Effector memory CD4-positive, alpha-beta T cell (primary cell): Measurements from ENCODE around the gene DGKI.

ENCODE experiments used
- DNase-seq, 3 donors: peaks; one replicate each; pipeline ENCODE4 v3.0.0-alpha.2; 2020
- H3K27ac ChIP-seq: 2 replicates; pipeline ENCODE4 v1.7.0; 2013; ENCODE audit warnings: mild to moderate bottlenecking, low read length, moderate library complexity; ENCODE audit not compliant: insufficient read depth, poor library complexity, severe bottlenecking
- H3K27me3 ChIP-seq: replicated peaks from 2 replicates; pipeline ENCODE4 v1.7.0; 2013; ENCODE audit warnings: mild to moderate bottlenecking, low read length; ENCODE audit not compliant: insufficient read depth, control insufficient read depth, poor library complexity, severe bottlenecking
- H3K36me3 ChIP-seq: 2 replicates; pipeline ENCODE4 v1.7.0; 2013; ENCODE audit warnings: mild to moderate bottlenecking, low read length, moderate library complexity; ENCODE audit not compliant: control insufficient read depth, insufficient read depth
- H3K4me1 ChIP-seq: 2 replicates; pipeline ENCODE4 v1.7.0; 2013; ENCODE audit warnings: low read length, mild to moderate bottlenecking; ENCODE audit not compliant: control insufficient read depth, insufficient read depth, poor library complexity, severe bottlenecking
- H3K4me3 ChIP-seq: 2 replicates; pipeline ENCODE4 v1.7.0; 2013; ENCODE audit warnings: low read length, low read depth, mild to moderate bottlenecking; ENCODE audit not compliant: insufficient read depth, poor library complexity, severe bottlenecking
- H3K9me3 ChIP-seq: 2 replicates; pipeline ENCODE4 v1.7.0; 2013; ENCODE audit warnings: mild to moderate bottlenecking, low read length, moderate library complexity; ENCODE audit not compliant: control insufficient read depth

The DGKI gene

DNA sequence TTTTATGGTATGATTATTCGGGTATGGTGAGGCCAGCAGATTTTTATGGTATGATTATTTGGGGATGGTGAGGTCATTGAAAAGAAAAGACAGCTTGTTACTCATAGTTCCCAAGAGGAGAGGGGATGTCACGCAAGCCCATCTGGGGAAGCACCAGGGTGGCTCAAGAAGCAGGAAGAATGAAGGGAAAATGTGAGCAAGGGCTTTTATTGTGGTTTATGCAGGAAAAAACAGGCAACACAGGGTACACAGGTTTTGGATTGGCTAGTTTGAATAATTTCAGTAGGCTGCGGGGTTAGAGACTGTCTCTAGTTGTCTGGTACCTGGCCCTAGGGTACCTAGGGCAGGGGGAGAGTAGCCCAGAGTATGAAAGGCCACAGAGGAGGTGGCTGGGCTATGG is 26.8 kb upstream of the DGKI start:
- H3K4me1 ChIP-seq, result no peaks in the 10 kb centered on the region
- no peak overlapping the region for H3K27ac ChIP-seq
- H3K36me3 ChIP-seq, result peaks cover 14% of the 10 kb centered on the region
- no peaks in the 10 kb centered on the region for H3K27me3 ChIP-seq
- no peak overlapping the region for H3K4me3 ChIP-seq
- no peak for DNase-seq
- H3K9me3 ChIP-seq, result no peaks in the 10 kb centered on the region

DNA sequence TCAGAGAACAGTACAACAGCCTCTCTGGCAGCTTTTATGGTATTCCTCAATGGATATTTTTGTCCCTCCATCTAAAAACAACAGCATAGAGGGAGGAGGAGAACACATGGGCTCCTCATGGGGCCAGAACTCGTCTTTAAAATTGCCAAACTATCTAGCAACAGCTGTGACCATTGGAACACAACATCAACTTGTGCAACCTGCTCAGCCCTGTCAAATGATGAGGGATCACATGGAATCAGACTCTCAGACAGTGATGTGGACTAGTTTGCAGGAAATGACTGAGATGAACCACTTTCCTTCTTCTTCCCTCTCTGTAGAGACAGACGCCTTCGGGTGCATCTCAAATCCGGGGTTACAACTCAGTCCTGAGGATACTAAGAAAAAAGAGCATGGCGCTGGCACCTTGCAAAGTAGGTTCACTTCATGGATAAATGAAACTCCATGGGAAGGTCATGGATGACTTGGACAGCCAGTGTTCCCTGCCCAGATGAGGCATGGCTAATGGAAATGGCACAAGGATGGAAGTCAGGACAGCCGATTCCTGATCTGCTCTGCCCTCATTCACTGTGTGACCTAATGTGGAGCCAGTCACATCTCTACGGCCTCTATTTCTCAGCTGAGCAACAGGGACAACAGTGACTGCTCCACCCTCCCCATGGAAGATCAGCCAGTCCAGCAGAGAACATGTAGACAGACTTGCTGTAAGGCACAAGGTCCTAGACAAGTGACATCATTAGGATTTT is 24.6 kb upstream of the DGKI start:
- H3K4me3 ChIP-seq, result no peak overlapping the region
- H3K9me3 ChIP-seq, result no peaks in the 10 kb centered on the region
- DNase-seq, result no peak
- H3K27me3 ChIP-seq, result no peaks in the 10 kb centered on the region
- H3K4me1 ChIP-seq, result no peaks in the 10 kb centered on the region
- no peak overlapping the region for H3K27ac ChIP-seq
- peaks cover 5% of the 10 kb centered on the region for H3K36me3 ChIP-seq

DNA sequence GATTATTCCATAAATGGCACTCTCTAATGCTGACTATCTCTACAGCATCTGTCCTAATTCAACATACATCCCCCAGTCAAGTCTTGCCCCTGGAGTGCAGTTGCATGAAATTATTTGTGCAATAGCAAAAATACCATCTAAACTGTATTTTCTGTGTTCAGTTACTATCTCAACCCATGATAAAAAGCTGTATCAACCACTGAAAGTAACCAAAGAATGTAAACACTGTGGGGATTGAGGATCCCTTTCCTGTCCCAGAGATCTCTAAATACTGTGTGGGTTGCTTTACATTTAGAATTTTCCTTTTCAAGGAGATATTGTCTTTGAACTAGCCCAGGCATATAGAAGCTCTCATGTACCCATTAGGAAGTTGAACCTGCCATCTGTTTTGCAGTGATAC is 23.9 kb upstream of the DGKI start:
- peaks cover 5% of the 10 kb centered on the region for H3K36me3 ChIP-seq
- H3K27ac ChIP-seq, result no peak overlapping the region
- H3K9me3 ChIP-seq, result no peaks in the 10 kb centered on the region
- DNase-seq, result no peak
- no peaks in the 10 kb centered on the region for H3K4me1 ChIP-seq
- H3K4me3 ChIP-seq, result no peak overlapping the region
- no peaks in the 10 kb centered on the region for H3K27me3 ChIP-seq

DNA sequence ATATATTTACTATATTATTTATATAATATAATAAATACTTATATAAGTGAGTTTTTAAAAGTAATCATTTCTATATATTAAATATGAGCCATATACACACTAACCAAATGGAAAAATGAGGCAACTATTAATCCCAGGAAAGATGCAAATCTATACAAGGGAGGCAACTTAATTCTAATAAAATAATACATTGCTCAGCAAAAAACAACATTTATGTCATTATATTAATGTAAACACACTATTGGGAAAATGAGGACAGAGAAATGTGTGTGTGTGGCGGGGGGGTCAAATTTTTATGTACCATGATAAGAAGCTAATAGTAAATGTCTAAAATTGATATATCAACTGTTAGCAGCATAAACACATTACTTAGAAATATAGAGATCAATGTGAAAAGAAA is 23.3 kb upstream of the DGKI start:
- Histone ChIP-seq H3K36me3 (peaks cover 5% of the 10 kb centered on the region), H3K27ac (no peak overlapping the region)

DNA sequence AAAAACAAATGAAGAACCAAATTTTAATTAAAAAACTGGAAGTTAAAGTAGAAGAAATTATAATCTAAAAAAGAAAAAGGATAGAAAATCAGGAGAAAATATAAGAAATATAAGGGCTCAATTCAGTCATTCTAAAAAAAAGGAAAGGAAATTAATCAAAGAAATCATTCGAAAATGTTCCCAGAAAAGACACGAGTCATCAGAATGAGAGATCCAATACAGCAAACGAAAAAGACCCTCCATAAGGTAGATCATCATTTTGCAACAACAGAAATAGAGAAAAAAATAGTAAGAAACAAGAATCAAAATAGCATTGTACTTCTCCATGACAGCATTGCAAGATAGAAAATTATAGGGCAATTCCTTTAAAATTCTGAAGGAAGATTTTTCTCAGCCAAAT is 22.5 kb upstream of the DGKI start:
- no peak overlapping the region for H3K4me3 ChIP-seq
- no peaks in the 10 kb centered on the region for H3K4me1 ChIP-seq
- no peaks in the 10 kb centered on the region for H3K9me3 ChIP-seq
- no peak for DNase-seq
- no peaks in the 10 kb centered on the region for H3K27me3 ChIP-seq
- H3K27ac ChIP-seq, result no peak overlapping the region
- no peaks in the 10 kb centered on the region for H3K36me3 ChIP-seq

More for the DNA sequence above, 23.3 kb upstream of the DGKI start:
- Histone ChIP-seq H3K4me1 (no peaks in the 10 kb centered on the region), H3K9me3 (no peaks in the 10 kb centered on the region), H3K4me3 (no peak overlapping the region), H3K27me3 (no peaks in the 10 kb centered on the region)
- no peak for DNase-seq

DNA sequence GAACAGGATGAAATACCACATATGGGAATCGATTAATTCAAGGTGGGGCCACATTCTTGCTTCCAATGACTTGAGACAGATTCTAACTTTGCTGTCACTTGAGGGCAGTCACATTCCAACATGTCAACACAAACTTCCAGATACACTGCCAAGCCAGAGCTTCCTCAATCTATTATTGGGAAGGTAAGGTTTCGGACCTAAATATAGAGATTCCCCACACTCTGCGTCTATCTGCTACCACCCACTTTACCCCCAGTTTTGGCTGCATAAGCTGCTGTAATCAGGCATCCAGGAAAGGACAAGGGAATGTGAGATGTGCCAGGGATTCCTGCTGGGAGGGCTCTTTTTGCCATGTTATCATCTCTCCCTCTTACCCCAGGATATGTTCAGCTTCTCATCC is 20.5 kb upstream of the DGKI start:
- no peak for DNase-seq
- Histone ChIP-seq H3K27ac (no peak overlapping the region), H3K4me1 (no peaks in the 10 kb centered on the region), H3K27me3 (no peaks in the 10 kb centered on the region), H3K9me3 (no peaks in the 10 kb centered on the region), H3K4me3 (no peak overlapping the region), H3K36me3 (no peaks in the 10 kb centered on the region)

DNA sequence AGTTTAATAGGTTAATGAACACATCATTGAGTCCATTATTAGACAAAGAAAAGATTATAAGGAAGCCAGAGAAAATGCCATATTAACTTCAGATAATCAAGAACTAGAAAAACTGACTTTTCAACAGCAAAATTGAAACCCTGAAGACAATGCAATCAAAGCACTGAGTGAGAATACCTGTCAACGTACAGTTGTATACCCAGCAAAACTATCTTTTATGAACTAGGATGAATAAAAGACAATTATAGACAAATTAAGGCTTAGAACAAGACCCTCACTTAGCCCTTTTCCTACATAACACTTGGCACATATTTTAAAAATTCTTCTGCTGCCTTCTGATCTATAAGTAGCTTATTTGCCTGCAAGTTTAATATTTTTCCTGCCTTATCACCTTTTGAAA is 19.0 kb upstream of the DGKI start:
- H3K27me3 ChIP-seq, result no peaks in the 10 kb centered on the region
- H3K9me3 ChIP-seq, result no peaks in the 10 kb centered on the region
- H3K4me3 ChIP-seq, result no peak overlapping the region
- no peaks in the 10 kb centered on the region for H3K4me1 ChIP-seq
- H3K27ac ChIP-seq, result no peak overlapping the region
- DNase-seq, result no peak
- no peaks in the 10 kb centered on the region for H3K36me3 ChIP-seq

DNA sequence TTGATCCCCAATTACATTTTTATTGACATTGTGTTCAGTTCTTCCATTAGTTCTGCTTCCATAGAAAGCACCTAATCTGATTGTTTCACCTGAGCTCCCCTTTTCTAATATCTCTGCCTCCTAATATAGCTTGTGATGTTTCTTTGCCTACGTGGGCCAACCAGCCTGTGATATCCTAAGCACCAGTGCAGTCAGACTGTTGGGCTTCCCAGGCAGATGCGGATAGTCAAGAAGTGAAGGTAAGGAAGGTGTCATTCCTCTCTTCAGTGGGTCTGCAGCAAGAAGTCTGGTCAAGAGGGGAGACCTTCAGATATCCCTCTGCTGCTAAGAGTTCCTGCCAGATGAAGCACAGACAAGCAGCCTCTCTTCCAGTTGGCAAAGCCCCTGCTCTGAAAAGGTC is 16.2 kb upstream of the DGKI start:
- Histone ChIP-seq H3K4me1 (no peaks in the 10 kb centered on the region), H3K4me3 (no peak overlapping the region), H3K36me3 (no peaks in the 10 kb centered on the region), H3K9me3 (no peaks in the 10 kb centered on the region), H3K27ac (no peak overlapping the region), H3K27me3 (no peaks in the 10 kb centered on the region)
- no peak for DNase-seq

DNA sequence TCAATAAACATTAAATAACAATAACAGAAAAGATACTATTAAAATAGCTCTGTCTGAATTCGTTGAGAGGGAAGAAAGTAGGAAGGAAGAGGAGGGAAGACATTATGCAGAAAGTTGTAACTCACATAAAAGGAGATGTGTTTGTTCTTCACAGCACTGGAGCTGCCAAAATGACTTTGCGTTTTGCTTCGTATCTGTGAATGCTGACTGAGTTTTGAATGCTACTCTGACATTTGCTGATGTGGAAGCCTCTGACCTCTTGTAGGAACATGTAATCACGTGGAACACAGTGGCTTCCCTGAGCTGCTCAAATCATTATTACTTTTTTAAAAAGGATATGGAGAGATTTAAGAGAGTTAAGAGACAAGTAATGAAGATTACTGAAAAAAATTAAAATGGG is 15.6 kb upstream of the DGKI start:
- Histone ChIP-seq H3K9me3 (no peaks in the 10 kb centered on the region), H3K4me3 (no peak overlapping the region), H3K4me1 (no peaks in the 10 kb centered on the region), H3K27me3 (no peaks in the 10 kb centered on the region), H3K27ac (no peak overlapping the region), H3K36me3 (no peaks in the 10 kb centered on the region)
- DNase-seq, result no peak

DNA sequence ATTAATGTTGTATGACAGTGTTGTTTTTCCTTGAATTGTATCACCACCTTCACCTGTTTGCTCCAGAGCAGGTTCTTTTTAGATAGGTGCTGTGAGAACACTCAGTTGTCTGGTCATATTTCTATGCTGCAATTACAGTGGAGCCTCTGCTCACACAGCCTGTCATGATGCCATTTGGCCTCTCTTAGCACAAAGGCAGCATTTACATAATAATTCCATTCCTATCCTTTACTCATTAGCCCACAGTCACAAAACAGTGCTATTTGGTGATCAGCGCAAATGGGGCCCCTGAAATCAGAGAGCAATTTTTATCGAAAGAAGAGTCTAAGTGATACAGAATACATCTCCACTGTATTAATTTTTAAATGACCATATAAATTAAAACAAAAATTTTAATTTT is 13.8 kb upstream of the DGKI start:
- Histone ChIP-seq H3K4me3 (no peak overlapping the region), H3K4me1 (no peaks in the 10 kb centered on the region), H3K36me3 (no peaks in the 10 kb centered on the region), H3K9me3 (no peaks in the 10 kb centered on the region), H3K27ac (no peak overlapping the region), H3K27me3 (no peaks in the 10 kb centered on the region)
- DNase-seq, result no peak
